Liver (tissue), 3 donors: ENCODE measurements around the gene ALG6.

ENCODE experiments used
- GABPA ChIP-seq, 2 donors: IDR thresholded peaks in 1 of 2; conservative IDR thresholded peaks in 1 of 2; 2 replicates each; pipeline ENCODE4 v1.6.1; 2016; ENCODE audit warnings: antibody characterized with exemption in 2 of 2, mild to moderate bottlenecking in 1 of 2, moderate library complexity in 1 of 2
- JUND ChIP-seq, 2 donors: IDR thresholded peaks; 2 replicates each; pipeline ENCODE4 v1.6.1; 2016; ENCODE audit warnings: antibody characterized with exemption in 2 of 2
- RAD21 ChIP-seq, 2 donors: IDR thresholded peaks; 2 replicates each; pipeline ENCODE4 v1.6.1; 2016; ENCODE audit warnings: antibody characterized with exemption in 2 of 2, mild to moderate bottlenecking in 2 of 2
- SP1 ChIP-seq: IDR thresholded peaks from 2 replicates; pipeline ENCODE4 v1.6.1; 2018; ENCODE audit warnings: antibody characterized with exemption, mild to moderate bottlenecking
- TAF1 ChIP-seq: conservative IDR thresholded peaks from 2 replicates; pipeline ENCODE4 v1.6.1; 2016; ENCODE audit warnings: antibody characterized with exemption, mild to moderate bottlenecking
- YY1 ChIP-seq: IDR thresholded peaks from 2 replicates; pipeline ENCODE4 v1.6.1; 2016; ENCODE audit warnings: antibody characterized with exemption, mild to moderate bottlenecking
- TF ChIP-seq, protein P1 (sequence below): fragments of 150-350 bp; IDR thresholded peaks from 2 replicates; pipeline ENCODE4 v1.5.1; 2017; ENCODE audit warnings: improper control_type of control experiment, low read depth, low read length; ENCODE audit not compliant: missing input control
- TF ChIP-seq, protein P2 (sequence below): IDR thresholded peaks from 2 replicates; pipeline ENCODE4 v1.6.1; 2016; ENCODE audit warnings: antibody characterized with exemption, mild to moderate bottlenecking
- TF ChIP-seq, protein P3 (sequence below): IDR thresholded peaks from 2 replicates; pipeline ENCODE4 v1.6.1; 2016; ENCODE audit warnings: antibody characterized with exemption
- donor health status: healthy.
- donor health status: healthy.

DNA sequence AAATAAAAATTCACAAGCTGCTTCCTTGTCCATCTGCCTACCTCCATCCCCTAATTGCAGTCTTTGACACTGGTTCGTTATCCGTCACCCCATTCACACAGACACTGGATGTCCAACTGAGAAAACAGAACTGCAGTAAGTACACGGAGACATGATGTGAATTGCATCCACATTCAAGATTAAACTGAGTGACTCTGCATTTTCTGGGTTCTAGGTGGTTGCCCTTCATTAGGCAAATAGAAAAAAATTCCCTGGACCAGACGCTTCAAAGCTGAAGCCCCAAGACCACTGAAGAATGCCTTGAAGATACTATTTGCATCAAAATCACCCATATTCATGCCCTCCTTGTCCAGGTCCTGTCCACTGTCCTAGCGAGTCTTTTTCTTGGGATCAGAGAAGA lies 7.9 kb upstream of the ALG6 start:
- TF ChIP-seq, protein P1, sequence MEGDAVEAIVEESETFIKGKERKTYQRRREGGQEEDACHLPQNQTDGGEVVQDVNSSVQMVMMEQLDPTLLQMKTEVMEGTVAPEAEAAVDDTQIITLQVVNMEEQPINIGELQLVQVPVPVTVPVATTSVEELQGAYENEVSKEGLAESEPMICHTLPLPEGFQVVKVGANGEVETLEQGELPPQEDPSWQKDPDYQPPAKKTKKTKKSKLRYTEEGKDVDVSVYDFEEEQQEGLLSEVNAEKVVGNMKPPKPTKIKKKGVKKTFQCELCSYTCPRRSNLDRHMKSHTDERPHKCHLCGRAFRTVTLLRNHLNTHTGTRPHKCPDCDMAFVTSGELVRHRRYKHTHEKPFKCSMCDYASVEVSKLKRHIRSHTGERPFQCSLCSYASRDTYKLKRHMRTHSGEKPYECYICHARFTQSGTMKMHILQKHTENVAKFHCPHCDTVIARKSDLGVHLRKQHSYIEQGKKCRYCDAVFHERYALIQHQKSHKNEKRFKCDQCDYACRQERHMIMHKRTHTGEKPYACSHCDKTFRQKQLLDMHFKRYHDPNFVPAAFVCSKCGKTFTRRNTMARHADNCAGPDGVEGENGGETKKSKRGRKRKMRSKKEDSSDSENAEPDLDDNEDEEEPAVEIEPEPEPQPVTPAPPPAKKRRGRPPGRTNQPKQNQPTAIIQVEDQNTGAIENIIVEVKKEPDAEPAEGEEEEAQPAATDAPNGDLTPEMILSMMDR, result no peak
- no peak for TF ChIP-seq TAF1
- TF ChIP-seq, protein P2, sequence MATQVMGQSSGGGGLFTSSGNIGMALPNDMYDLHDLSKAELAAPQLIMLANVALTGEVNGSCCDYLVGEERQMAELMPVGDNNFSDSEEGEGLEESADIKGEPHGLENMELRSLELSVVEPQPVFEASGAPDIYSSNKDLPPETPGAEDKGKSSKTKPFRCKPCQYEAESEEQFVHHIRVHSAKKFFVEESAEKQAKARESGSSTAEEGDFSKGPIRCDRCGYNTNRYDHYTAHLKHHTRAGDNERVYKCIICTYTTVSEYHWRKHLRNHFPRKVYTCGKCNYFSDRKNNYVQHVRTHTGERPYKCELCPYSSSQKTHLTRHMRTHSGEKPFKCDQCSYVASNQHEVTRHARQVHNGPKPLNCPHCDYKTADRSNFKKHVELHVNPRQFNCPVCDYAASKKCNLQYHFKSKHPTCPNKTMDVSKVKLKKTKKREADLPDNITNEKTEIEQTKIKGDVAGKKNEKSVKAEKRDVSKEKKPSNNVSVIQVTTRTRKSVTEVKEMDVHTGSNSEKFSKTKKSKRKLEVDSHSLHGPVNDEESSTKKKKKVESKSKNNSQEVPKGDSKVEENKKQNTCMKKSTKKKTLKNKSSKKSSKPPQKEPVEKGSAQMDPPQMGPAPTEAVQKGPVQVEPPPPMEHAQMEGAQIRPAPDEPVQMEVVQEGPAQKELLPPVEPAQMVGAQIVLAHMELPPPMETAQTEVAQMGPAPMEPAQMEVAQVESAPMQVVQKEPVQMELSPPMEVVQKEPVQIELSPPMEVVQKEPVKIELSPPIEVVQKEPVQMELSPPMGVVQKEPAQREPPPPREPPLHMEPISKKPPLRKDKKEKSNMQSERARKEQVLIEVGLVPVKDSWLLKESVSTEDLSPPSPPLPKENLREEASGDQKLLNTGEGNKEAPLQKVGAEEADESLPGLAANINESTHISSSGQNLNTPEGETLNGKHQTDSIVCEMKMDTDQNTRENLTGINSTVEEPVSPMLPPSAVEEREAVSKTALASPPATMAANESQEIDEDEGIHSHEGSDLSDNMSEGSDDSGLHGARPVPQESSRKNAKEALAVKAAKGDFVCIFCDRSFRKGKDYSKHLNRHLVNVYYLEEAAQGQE, result no peak
- no peak for TF ChIP-seq YY1
- TF ChIP-seq, protein P3, sequence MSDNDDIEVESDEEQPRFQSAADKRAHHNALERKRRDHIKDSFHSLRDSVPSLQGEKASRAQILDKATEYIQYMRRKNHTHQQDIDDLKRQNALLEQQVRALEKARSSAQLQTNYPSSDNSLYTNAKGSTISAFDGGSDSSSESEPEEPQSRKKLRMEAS, result no peak
- TF ChIP-seq RAD21 (IDR thresholded peaks at IDR 0.05), result no peak
- no peak for TF ChIP-seq SP1
- TF ChIP-seq JUND (IDR thresholded peaks at IDR 0.05), result no peak
- TF ChIP-seq GABPA (IDR thresholded peaks at IDR 0.05 in 1 of 2, conservative IDR thresholded peaks at IDR 0.05 in 1 of 2), result no peak
